Natural killer cell (primary cell): ENCODE results near the gene PDE4D. TPM values are rescaled to one million over a fixed set of nuclear protein-coding genes. Genes with fewer than 3 reads are reported as not detected.

ENCODE experiments used
- ATAC-seq, 3 donors: fragments of 150-1000 bp in 2 of 3; fragments of 200-7000 bp in 1 of 3; cut with Tn5 transposase; 1 replicate in 1 of 3; 2 replicates in 2 of 3; pipeline ENCODE4 v1.10.0; 2021; ENCODE audit warnings: mild to moderate bottlenecking in 2 of 3, moderate library complexity in 2 of 3
- DNase-seq, 2 donors: peaks; one replicate each; pipeline versions ENCODE4 v3.0.0 to v3.0.0-alpha.2; 2013 to 2021; ENCODE audit warnings: mixed read lengths in 1 of 2
- H3K27ac ChIP-seq: one replicate; pipeline ENCODE4 v1.5.1; 2013; ENCODE audit warnings: mild to moderate bottlenecking, low read length
- H3K27me3 ChIP-seq: one replicate; pipeline ENCODE4 v1.6.1; 2013; ENCODE audit warnings: low read length; ENCODE audit not compliant: control insufficient read depth, insufficient read depth
- H3K36me3 ChIP-seq: one replicate; pipeline ENCODE4 v1.6.1; 2013; ENCODE audit warnings: low read length; ENCODE audit not compliant: control insufficient read depth, insufficient read depth
- H3K4me1 ChIP-seq: one replicate; pipeline ENCODE4 v1.6.1; 2013; ENCODE audit warnings: low read length; ENCODE audit not compliant: control insufficient read depth, insufficient read depth
- H3K4me3 ChIP-seq: one replicate; pipeline ENCODE4 v1.5.1; 2013; ENCODE audit warnings: low read length
- H3K9me3 ChIP-seq: one replicate; pipeline ENCODE4 v1.6.1; 2013; ENCODE audit warnings: low read length; ENCODE audit not compliant: control insufficient read depth, insufficient read depth
- H3K27ac Mint-ChIP-seq, 2 donors: one replicate each; pipeline ENCODE4 v1.8.0; 2022; ENCODE audit warnings: mild to moderate bottlenecking in 2 of 2, mixed read lengths in 2 of 2, moderate library complexity in 1 of 2
- H3K27me3 Mint-ChIP-seq, 2 donors: one replicate each; pipeline ENCODE4 v1.8.0; 2022; ENCODE audit warnings: low read depth in 2 of 2, mixed read lengths in 2 of 2
- H3K36me3 Mint-ChIP-seq: one replicate; pipeline ENCODE4 v1.8.0; 2022; ENCODE audit warnings: mixed read lengths
- H3K4me1 Mint-ChIP-seq, 2 donors: one replicate each; pipeline ENCODE4 v1.8.0; 2022; ENCODE audit warnings: mixed read lengths in 2 of 2
- H3K4me3 Mint-ChIP-seq: one replicate; pipeline ENCODE4 v1.8.0; 2022; ENCODE audit warnings: mild to moderate bottlenecking, moderate library complexity, mixed read lengths
- H3K9me3 Mint-ChIP-seq, 2 donors: one replicate each; pipeline ENCODE4 v1.8.0; 2022; ENCODE audit warnings: mixed read lengths in 2 of 2
- CTCF ChIP-seq: fragments of 200-600 bp; IDR thresholded peaks from one replicate; pipeline ENCODE4 v1.8.0; 2022; ENCODE audit warnings: antibody characterized with exemption
- whole genome bisulfite sequencing: methylation state at CpG from one replicate; pipeline ENCODE4 v1.1.7; 2013; ENCODE audit warnings: missing lambda C conversion rate; ENCODE audit not compliant: insufficient coverage; 5-methylcytosine and 5-hydroxymethylcytosine counted together
- intact Hi-C: fragments of 100-400 bp; cut with micrococcal nuclease; formaldehyde crosslinking; loops from one replicate; pipeline ENCODE4 v1.14.2; 2022
- total RNA-seq, 4 donors: library from RNA; stranded (reverse); fragments of 120-200 nt in 1 of 4; gene quantifications; one replicate each; pipeline versions ENCODE4 v1.2.3 to v1.2.4, GENCODE V29; 2013 to 2022

PDE4D gene
- total RNA-seq, 3 donors from 2014 or later (not counting 1 experiment from before 2014, with no cell fraction given) = 109 to 170 (median 116) TPM

GRCh38 chr5:59732806-59733205 is 160.7 kb downstream of the PDE4D start:
- Mint-ChIP-seq H3K36me3 (no peaks in the 10 kb centered on the region), H3K4me3 (no peak overlapping the region), H3K27me3 (peaks cover 3 to 15% of the 10 kb centered on the region in 2 donors), H3K9me3 (no peaks in the 10 kb centered on the region), H3K27ac (no peak overlapping the region), H3K4me1 (no peaks in the 10 kb centered on the region)
- Histone ChIP-seq H3K4me1 (no peaks in the 10 kb centered on the region), H3K36me3 (no peaks in the 10 kb centered on the region), H3K4me3 (no peak overlapping the region), H3K9me3 (no peaks in the 10 kb centered on the region), H3K27me3 (no peaks in the 10 kb centered on the region), H3K27ac (no peak overlapping the region)
- intact Hi-C loops = no loop called here
- ATAC-seq (no peak), DNase-seq (no peak)
- no peak for TF ChIP-seq CTCF

- intact Hi-C loops = no loop called here
- Mint-ChIP-seq H3K4me3 (no peak overlapping the region), H3K27ac (no peak overlapping the region), H3K4me1 (no peaks in the 10 kb centered on the region), H3K27me3 (peaks cover 3 to 15% of the 10 kb centered on the region in 2 donors), H3K36me3 (no peaks in the 10 kb centered on the region), H3K9me3 (no peaks in the 10 kb centered on the region)
- Histone ChIP-seq H3K36me3 (no peaks in the 10 kb centered on the region), H3K27ac (no peak overlapping the region), H3K9me3 (no peaks in the 10 kb centered on the region), H3K4me1 (no peaks in the 10 kb centered on the region), H3K4me3 (no peak overlapping the region), H3K27me3 (no peaks in the 10 kb centered on the region)
- WGBS = no CpG with 5 or more reads among the region's 2 CpGs
- ATAC-seq = no peak
- TF ChIP-seq CTCF = no peak
- DNase-seq = no peak
These were observed 161.2 kb downstream of the PDE4D start for GRCh38 chr5:59732301-59732700.

GRCh38 chr5:59731809-59732208 is 161.7 kb downstream of the PDE4D start:
- H3K36me3 Mint-ChIP-seq = no peaks in the 10 kb centered on the region
- no peak overlapping the region for H3K4me3 ChIP-seq
- H3K27ac ChIP-seq = no peak overlapping the region
- no peak overlapping the region for H3K4me3 Mint-ChIP-seq
- H3K27me3 Mint-ChIP-seq = peaks cover 3 to 15% of the 10 kb centered on the region in 2 donors
- ATAC-seq (no peak), DNase-seq (no peak)
- WGBS = 78% methylated on average over 1 of the region's 1 CpG
- no peaks in the 10 kb centered on the region for H3K4me1 Mint-ChIP-seq
- H3K4me1 ChIP-seq = no peaks in the 10 kb centered on the region
- intact Hi-C loops = no loop called here
- H3K27ac Mint-ChIP-seq = no peak overlapping the region
- H3K27me3 ChIP-seq = no peaks in the 10 kb centered on the region
- no peak for TF ChIP-seq CTCF
- no peaks in the 10 kb centered on the region for H3K9me3 ChIP-seq
- H3K36me3 ChIP-seq = no peaks in the 10 kb centered on the region
- no peaks in the 10 kb centered on the region for H3K9me3 Mint-ChIP-seq

- intact Hi-C loops = no loop called here
- no peaks in the 10 kb centered on the region for H3K36me3 ChIP-seq
- 89% methylated on average over 2 of the region's 2 CpGs for WGBS
- H3K27me3 ChIP-seq = no peaks in the 10 kb centered on the region
- no peak for TF ChIP-seq CTCF
- no peak overlapping the region for H3K27ac ChIP-seq
- no peak for ATAC-seq
- DNase-seq = no peak
- Mint-ChIP-seq H3K4me3 (no peak overlapping the region), H3K27ac (no peak overlapping the region), H3K36me3 (no peaks in the 10 kb centered on the region), H3K9me3 (no peaks in the 10 kb centered on the region), H3K27me3 (peaks cover 3 to 15% of the 10 kb centered on the region in 2 donors), H3K4me1 (no peaks in the 10 kb centered on the region)
- no peaks in the 10 kb centered on the region for H3K4me1 ChIP-seq
- no peaks in the 10 kb centered on the region for H3K9me3 ChIP-seq
- no peak overlapping the region for H3K4me3 ChIP-seq
These were observed 163.7 kb downstream of the PDE4D start for GRCh38 chr5:59729820-59730219.
